ENCODE measurements around the gene ZNF862. TPM values are rescaled to one million over a fixed set of nuclear protein-coding genes. Genes with fewer than 3 reads are reported as not detected.
"Not testable (repeated sequence)": the region's sequence is repeated elsewhere in the genome, so short reads cannot be mapped to it uniquely, and the experiment has no call there.

Gene ZNF862
- polyA plus RNA-seq, 6 donors from 2014 or later: 2.7 to 8.6 (median 4.6) TPM

DNA sequence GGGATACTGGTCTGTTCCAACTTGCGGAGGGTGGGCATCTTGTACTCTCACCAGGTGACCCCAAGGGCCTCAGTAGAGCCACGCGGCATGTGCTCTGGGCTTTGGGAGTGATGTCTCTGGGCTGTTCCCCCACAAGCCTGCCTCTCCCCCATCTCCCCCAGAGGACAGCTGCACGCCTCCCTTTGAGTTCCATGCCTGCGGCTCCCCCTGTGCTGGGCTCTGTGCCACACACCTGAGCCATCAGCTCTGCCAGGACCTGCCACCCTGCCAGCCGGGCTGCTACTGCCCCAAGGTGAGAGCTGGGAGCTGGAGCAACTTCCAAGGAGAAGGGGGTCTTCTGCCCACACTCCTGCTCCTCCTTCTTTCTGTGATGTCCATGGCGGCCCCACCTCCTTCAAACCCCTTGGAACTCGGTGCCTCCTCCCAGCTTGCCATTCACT, 15.0 kb upstream of the ZNF862 start:
- Mint-ChIP-seq H3K9me3 (no peaks in the 10 kb centered on the region), H3K27me3 (peaks cover 0 to 27% (median 16%) of the 10 kb centered on the region in 3 donors), H3K36me3 (no peaks in the 10 kb centered on the region), H3K27ac (peak overlapping the region in 1 of 6 donors; percentile 74), H3K4me1 (peaks cover 0 to 4% (median 2%) of the 10 kb centered on the region in 3 donors), H3K4me3 (no peak overlapping the region)
- no peak for ATAC-seq (ENCODE audit: low read depth in 2 of 2)
- DNase-seq: no peak

DNA sequence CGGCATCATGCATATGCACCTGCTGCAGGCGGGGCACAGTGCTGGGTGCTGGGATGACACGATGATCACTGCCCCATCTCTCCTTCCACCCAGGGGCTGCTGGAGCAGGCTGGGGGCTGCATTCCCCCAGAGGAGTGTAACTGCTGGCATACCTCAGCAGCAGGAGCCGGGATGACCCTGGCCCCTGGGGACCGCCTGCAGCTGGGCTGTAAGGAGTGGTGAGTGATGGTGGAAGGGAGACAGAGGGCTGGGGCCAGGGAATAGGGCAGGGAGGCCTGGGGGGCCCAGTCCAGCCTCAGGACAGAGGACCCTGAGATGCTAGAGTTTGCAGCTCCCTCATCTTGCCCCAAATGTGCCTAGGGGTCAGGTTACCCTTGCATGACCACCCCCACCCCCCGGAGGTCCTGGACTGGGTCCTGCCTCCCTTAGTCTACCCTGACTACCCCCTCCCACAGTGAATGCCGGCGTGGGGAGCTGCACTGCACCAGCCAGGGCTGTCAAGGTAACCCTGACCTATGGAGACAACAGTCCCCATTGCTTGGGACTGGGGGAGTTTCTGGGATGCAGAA, 14.5 kb upstream of the ZNF862 start:
- H3K27ac Mint-ChIP-seq: peak overlapping the region in 1 of 6 donors; percentile 74

DNA sequence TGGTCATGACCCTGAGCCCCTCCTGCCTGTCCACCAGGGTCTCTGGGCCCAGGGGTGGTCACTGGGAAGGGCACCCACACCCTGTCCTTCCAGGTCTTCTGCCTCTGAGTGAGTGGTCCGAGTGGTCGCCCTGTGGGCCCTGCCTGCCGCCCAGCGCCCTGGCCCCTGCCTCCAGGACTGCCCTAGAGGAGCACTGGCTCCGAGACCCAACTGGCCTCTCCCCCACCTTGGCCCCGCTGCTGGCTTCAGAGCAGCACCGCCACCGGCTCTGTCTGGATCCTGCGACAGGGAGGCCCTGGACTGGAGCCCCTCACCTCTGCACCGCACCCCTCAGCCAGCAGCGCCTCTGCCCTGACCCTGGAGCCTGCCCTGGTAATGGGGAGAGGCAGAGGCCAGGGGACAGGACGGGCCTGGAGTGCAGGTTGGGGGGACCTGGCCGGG, 13.9 kb upstream of the ZNF862 start:
- DNase-seq (no peak), ATAC-seq (ENCODE audit: low read depth in 2 of 2) (no peak)
- Mint-ChIP-seq H3K4me3 (no peak overlapping the region), H3K27ac (no peak overlapping the region), H3K27me3 (peaks cover 0 to 28% (median 22%) of the 10 kb centered on the region in 3 donors), H3K4me1 (peaks cover 0 to 4% (median 2%) of the 10 kb centered on the region in 3 donors), H3K9me3 (no peaks in the 10 kb centered on the region), H3K36me3 (no peaks in the 10 kb centered on the region)

More for the DNA sequence above, 14.5 kb upstream of the ZNF862 start:
- Mint-ChIP-seq H3K9me3 (no peaks in the 10 kb centered on the region), H3K36me3 (no peaks in the 10 kb centered on the region), H3K27me3 (peaks cover 0 to 28% (median 17%) of the 10 kb centered on the region in 3 donors), H3K4me1 (peaks cover 0 to 4% (median 2%) of the 10 kb centered on the region in 3 donors), H3K4me3 (no peak overlapping the region)
- DNase-seq (no peak), ATAC-seq (ENCODE audit: low read depth in 2 of 2) (no peak)

DNA sequence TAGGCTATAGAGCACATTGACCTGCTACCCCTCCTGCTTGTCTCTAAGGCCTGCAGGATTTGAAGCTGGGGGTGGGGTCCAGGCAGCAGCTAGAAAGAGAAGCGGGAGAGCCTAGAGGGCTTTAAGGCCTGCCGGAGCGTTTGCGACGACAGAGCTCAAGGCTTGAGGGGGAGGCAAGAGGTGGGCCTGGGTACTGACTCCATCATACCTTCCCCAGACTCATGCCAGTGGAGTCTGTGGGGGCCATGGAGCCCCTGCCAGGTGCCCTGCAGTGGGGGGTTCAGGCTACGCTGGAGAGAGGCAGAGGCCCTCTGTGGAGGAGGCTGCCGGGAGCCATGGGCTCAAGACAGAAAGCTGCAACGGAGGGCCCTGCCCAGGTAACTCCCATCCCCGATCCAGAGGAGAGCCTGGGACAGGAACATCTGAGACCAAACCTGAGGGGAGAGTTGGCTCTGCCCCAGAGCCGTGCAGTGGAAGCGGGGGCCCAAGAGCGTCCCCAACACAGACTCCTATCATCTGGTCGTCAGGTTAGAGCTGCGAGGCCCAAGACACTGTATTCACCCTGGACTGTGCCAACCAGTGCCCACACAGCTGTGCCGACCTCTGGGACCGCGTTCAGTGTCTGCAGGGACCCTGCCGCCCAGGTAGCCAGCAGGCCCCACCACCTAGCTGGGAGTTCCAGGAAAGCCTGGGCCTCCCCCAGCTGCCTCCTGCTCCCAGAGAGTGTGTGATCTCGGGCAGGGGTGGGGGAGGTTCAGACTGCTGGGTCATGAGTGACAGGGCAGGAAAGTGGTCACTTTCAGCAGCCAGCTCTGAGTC, 13.2 kb upstream of the ZNF862 start:
- ATAC-seq (ENCODE audit: low read depth in 2 of 2) (no peak), DNase-seq (no peak)
- Mint-ChIP-seq H3K27me3 (peaks cover 0 to 28% (median 22%) of the 10 kb centered on the region in 3 donors), H3K9me3 (no peaks in the 10 kb centered on the region), H3K36me3 (no peaks in the 10 kb centered on the region), H3K4me3 (no peak overlapping the region), H3K27ac (no peak overlapping the region), H3K4me1 (peaks cover 0 to 4% (median 2%) of the 10 kb centered on the region in 3 donors)

DNA sequence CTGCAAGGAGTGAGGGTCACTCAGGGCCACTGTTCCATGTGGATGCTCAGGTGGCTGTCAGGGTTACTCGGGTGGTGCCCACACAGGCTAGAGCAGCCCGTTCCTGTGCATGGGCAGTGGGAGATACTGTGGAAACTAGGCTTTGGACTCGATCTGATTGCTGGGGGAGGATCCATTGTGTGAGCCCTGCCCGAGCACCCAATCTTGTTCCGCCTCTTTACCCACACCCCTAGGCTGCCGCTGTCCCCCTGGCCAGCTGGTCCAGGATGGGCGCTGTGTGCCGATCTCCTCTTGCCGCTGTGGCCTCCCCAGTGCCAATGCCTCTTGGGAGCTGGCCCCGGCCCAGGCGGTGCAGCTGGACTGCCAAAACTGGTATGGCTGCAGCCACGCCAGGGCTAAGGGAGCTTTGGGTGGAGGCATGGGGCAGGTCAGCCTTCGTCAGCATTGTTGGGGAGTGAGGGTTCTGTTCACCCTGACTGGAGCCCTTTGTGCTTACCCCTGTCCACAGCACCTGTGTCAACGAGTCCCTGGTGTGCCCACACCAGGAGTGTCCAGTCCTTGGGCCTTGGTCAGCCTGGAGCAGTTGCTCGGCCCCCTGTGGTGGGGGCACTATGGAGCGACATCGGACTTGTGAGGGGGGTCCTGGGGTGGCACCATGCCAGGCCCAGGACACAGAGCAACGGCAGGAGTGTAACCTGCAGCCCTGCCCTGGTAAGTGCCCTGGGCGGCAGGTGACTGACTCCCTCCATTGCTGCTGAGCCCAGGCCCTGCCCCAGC, 12.4 kb upstream of the ZNF862 start:
- Mint-ChIP-seq H3K36me3 (no peaks in the 10 kb centered on the region), H3K4me1 (peaks cover 0 to 4% (median 2%) of the 10 kb centered on the region in 3 donors), H3K4me3 (no peak overlapping the region), H3K27ac (no peak overlapping the region), H3K27me3 (peaks cover 0 to 36% (median 28%) of the 10 kb centered on the region in 3 donors), H3K9me3 (no peaks in the 10 kb centered on the region)
- DNase-seq: no peak
- no peak for ATAC-seq (ENCODE audit: low read depth in 2 of 2)

DNA sequence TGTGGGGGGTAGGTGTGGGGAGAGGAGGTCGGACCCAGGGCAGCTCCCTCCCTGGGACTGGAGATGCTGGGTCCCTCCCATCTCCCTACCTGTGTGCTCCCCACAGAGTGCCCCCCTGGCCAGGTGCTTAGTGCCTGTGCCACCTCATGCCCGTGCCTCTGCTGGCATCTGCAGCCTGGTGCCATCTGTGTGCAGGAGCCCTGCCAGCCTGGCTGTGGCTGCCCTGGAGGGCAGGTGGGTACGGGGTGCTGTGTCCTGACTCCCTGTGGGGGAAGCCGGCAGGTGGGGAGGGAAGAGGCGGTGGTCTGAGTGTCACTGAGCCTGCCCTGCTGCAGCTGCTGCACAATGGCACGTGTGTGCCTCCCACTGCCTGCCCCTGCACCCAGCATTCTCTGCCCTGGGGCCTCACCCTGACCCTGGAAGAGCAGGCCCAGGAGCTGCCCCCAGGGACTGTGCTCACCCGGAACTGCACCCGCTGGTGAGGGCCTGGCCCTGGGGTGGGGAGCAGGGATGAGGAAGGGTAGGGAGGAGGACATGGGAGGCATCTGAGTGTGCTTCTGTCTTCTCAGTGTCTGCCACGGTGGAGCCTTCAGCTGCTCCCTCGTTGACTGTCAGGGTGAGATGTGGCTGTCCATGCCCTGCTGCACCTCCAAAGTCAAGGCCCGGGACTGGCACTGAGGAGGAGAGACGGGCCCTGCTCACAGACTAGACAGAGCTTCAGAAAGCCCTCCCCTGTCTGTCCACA, 11.7 kb upstream of the ZNF862 start:
- DNase-seq: no peak
- Mint-ChIP-seq H3K36me3 (no peaks in the 10 kb centered on the region), H3K27me3 (peaks cover under 1 to 43% (median 35%) of the 10 kb centered on the region in 3 donors), H3K4me1 (peaks cover 0 to 4% (median 2%) of the 10 kb centered on the region in 3 donors), H3K4me3 (no peak overlapping the region), H3K9me3 (no peaks in the 10 kb centered on the region), H3K27ac (no peak overlapping the region)
- ATAC-seq (ENCODE audit: low read depth in 2 of 2): no peak

DNA sequence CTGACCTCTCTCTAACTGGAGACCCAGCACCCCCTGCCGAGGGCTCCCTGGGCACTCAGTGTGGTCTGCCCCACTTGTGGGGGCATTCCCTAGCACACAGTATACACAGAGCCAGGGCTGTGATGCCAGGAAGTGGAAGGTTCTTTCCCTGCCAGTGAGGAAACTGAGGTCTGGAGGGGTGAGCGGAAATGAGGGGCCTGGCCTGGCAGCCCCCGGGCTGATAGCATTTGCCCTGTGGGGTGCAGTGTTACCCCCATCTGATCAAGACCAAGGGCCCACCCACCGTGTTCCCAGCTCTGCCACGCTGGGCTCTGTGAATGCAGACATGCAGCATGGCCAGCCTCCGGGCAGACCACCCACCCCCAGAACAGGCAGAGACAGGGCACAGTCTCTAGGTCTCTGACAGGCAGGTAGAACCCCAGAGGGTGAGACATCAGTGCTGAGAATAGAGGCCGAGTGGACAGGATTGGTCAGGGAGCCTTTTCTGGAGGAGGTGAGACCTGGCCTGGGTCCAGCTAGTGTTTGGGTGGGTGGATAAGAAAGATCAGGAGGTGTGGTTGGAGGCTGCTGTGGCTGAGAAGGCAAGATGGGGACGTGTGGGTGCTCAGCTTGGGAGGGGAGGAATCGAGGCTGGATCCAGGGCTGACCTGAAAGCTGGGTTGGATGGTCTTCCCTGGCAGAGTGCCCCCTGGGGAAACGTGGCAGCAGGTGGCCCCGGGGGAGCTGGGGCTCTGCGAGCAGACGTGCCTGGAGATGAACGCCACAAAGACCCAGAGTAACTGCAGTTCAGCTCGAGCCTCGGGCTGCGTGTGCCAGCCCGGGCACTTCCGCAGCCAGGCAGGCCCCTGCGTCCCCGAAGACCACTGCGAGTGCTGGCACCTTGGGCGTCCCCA, 10.8 kb upstream of the ZNF862 start:
- H3K36me3 Mint-ChIP-seq: no peaks in the 10 kb centered on the region
- ATAC-seq (ENCODE audit: low read depth in 2 of 2) (no peak), DNase-seq (no peak)
- peaks cover 0 to 4% (median 2%) of the 10 kb centered on the region in 3 donors for H3K4me1 Mint-ChIP-seq
- H3K27me3 Mint-ChIP-seq: peaks cover 4 to 45% (median 38%) of the 10 kb centered on the region in 3 donors
- H3K27ac Mint-ChIP-seq: no peak overlapping the region
- H3K9me3 Mint-ChIP-seq: no peaks in the 10 kb centered on the region
- no peak overlapping the region for H3K4me3 Mint-ChIP-seq

DNA sequence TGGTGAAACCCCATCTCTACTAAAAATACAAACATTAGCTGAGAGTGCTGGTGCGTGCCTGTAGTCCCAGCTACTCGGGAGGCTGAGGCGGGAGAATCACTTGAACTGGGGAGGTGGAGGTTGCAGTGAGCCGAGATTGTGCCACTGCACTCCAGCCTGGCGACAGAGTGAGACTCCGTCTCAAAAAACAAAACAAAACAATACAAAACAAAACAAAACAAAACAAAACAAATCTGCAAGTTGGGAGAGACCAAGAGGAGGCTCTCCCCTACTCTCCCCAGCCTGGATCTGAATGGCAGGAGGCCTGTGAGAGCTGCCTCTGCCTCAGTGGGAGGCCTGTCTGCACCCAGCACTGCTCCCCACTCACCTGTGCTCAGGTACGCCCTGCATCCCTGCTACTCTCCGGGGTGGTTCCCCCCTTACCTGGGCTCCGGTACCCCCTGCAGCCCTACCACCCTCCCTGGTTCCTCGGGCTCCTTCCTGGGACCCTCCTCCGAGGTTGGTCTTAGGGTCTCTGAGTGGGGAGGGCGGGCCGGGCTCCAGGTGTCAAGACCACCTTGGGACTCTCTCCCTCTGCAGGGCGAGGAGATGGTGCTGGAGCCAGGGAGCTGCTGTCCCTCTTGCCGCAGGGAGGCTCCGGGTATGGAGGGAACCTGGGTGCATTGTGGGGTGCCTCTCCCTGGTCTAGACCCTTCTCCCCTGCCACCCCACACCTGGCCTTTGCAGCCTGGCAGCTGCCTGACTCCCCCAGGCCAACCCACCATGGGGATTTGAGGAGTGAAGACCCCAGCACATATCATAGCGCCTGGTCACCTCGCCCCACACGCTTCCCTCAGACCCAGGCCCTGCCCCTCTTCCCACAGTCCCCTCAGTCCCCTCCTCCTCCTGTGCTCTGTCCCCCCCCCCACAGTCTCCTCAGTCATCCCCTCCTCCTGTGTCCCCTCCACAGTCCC, 9.5 kb upstream of the ZNF862 start:
- ATAC-seq (ENCODE audit: low read depth in 2 of 2) (no peak), DNase-seq (no peak)
- Mint-ChIP-seq H3K27me3 (peaks cover 4 to 46% (median 43%) of the 10 kb centered on the region in 3 donors), H3K36me3 (no peaks in the 10 kb centered on the region), H3K9me3 (no peaks in the 10 kb centered on the region), H3K4me3 (no peak overlapping the region), H3K27ac (peak overlapping the region in 1 of 6 donors; percentile 12), H3K4me1 (no peaks in the 10 kb centered on the region)

DNA sequence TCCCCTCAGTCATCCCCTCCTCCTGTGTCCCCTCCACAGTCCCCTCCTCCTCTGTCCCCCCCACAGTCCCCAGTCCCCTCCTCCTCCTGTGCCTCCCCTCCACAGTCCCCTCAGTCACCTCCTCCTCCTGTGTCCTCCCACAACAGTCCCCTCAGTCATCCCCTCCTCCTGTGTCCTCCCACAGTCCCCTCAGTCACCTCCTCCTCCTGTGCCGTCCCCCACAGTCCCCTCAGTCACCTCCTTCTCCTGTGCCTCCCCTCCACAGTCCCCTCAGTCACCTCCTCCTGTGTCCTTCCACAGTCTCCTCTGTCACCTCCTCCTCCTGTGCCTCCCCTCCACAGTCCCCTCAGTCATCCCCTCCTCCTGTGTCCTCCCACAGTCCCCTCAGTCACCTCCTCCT, 7.6 kb upstream of the ZNF862 start:
- H3K4me1 Mint-ChIP-seq; DNase-seq; ATAC-seq (ENCODE audit: low read depth in 2 of 2); H3K27ac Mint-ChIP-seq; H3K36me3 Mint-ChIP-seq; H3K9me3 Mint-ChIP-seq; H3K4me3 Mint-ChIP-seq: not testable (repeated sequence)
- peaks cover 10 to 62% (median 60%) of the 10 kb centered on the region in 3 donors for H3K27me3 Mint-ChIP-seq

DNA sequence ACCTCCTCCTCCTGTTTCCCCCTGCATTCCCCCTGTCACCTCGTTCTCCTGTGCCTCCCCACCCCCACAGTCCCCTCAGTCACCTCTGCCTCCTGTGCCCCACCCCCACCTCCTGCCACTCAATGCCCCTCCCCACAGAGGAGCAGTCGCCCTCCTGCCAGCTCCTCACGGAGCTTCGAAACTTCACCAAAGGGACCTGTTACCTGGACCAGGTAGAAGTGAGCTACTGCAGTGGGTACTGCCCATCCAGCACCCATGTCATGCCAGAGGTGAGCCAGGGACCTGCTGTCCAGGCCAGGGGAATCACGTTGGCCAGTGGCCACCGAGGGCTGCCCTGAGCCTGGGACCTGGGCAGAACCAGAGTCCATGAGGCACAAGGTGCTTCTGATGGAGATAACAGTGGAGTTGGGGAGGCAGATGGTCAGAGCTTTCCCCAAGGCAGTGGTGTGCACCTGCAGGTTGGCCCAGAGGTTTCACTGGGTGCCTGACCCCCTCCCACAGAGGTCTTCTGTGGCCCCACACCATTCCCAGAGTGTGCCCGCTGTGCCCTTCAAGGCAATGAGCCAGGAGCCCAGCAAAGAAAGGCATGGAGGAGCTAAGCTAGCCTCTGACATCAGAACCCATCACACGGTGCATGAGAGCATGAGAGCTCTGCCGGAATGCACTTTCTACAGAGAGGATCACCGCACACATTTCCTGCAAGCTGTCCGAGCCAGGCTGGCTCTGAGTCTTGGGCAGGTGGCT, 7.0 kb upstream of the ZNF862 start:
- Mint-ChIP-seq H3K36me3 (no peaks in the 10 kb centered on the region), H3K4me1 (no peaks in the 10 kb centered on the region), H3K27me3 (peaks cover 14 to 62% (median 60%) of the 10 kb centered on the region in 3 donors), H3K4me3 (no peak overlapping the region), H3K9me3 (no peaks in the 10 kb centered on the region), H3K27ac (no peak overlapping the region)
- DNase-seq (no peak), ATAC-seq (ENCODE audit: low read depth in 2 of 2) (no peak)

DNA sequence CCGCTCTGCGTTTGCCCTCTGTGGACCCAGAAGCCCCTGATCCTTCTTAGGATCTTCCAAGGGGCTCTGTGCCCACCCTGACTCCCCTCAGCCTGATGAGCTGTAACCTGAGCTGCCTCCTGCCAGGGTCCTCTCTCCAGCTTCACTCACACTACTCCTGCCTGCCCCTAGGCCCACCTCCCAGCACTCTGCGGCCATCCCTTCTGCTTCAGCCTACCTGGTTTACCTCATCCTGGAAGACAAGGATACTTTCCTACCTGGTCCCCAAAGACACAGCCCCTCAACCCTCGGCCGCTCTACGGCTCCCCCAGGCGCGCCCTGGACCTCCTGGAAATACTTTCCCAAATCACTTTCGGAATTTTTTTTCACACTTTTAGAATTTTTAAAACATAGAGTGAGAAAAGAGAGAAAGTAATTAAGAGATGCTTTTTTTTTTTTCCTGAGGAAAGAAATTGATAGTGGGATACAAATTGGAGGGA, 6.4 kb upstream of the ZNF862 start:
- no peaks in the 10 kb centered on the region for H3K4me1 Mint-ChIP-seq

More for the DNA sequence above, 6.4 kb upstream of the ZNF862 start:
- ATAC-seq (ENCODE audit: low read depth in 2 of 2) (no peak), DNase-seq (no peak)
- no peak overlapping the region for H3K27ac Mint-ChIP-seq
- H3K27me3 Mint-ChIP-seq: peaks cover 14 to 62% (median 60%) of the 10 kb centered on the region in 3 donors
- no peak overlapping the region for H3K4me3 Mint-ChIP-seq
- no peaks in the 10 kb centered on the region for H3K9me3 Mint-ChIP-seq
- no peaks in the 10 kb centered on the region for H3K36me3 Mint-ChIP-seq
